BJ (cell line): ENCODE measurements around the gene STAC. TPM values are rescaled to one million over a fixed set of nuclear protein-coding genes. Genes with fewer than 3 reads are reported as not detected.

Source experiments
- CTCF ChIA-PET: fragments of 350-600 bp; formaldehyde crosslinking; extraction: SDS; loops from one replicate; lab custom pipeline; 2021; ENCODE audit warnings: antibody characterized with exemption, inconsistent platforms; lab: Yijun Ruan, JAX
- POLR2A ChIA-PET: fragments of 300-600 bp; sonication (Branson Sonifier 250); formaldehyde crosslinking; extraction: SDS; loops from one replicate; lab custom pipeline; 2021; ENCODE audit warnings: antibody characterized with exemption; lab: Charles Lee
- DNase-seq: peaks from one replicate; pipeline ENCODE4 v3.0.0-alpha.2; 2011; ENCODE audit warnings: low read depth
- H3K27me3 ChIP-seq: 2 replicates; pipeline ENCODE4 v1.6.0; 2011; ENCODE audit warnings: low read length; ENCODE audit not compliant: control insufficient read depth, insufficient read depth
- H3K36me3 ChIP-seq: 2 replicates; pipeline ENCODE4 v1.5.1; 2011; ENCODE audit warnings: low read length; ENCODE audit not compliant: control insufficient read depth, insufficient read depth
- H3K4me3 ChIP-seq: 2 replicates; pipeline ENCODE4 v1.5.1; 2011; ENCODE audit warnings: low read depth, mild to moderate bottlenecking, control low read depth, low read length
- CTCF ChIP-seq: IDR thresholded peaks from 2 replicates; pipeline ENCODE4 v1.5.1; 2011; ENCODE audit warnings: low read depth, mild to moderate bottlenecking, control low read depth, inconsistent platforms, low read length, moderate library complexity; ENCODE audit not compliant: insufficient read depth
- polyA plus RNA-seq: library from polyadenylated mRNA; depleted of rRNA; stranded (reverse); fragments of >200 nt; gene quantifications from 2 replicates; pipeline ENCODE4 v1.2.3, GENCODE V29; 2011

STAC gene
- polyA plus RNA-seq, 1 experiment, result 42.0 TPM

GRCh38 chr3:36408146-36408545 is 27.8 kb downstream of the STAC start:
- H3K27me3 ChIP-seq, result no peaks in the 10 kb centered on the region
- peak; percentile 13; the same call in 1 of the 2 replicates for TF ChIP-seq CTCF
- ChIA-PET POLR2A (no interaction called here), CTCF (interaction anchor here (0.5 kb wide), 1 partner anchor 10 kb away, joined by 3 read pairs; no protein-coding TSS in a partner anchor)
- peaks cover 2% of the 10 kb centered on the region; the same call in 1 of the 2 replicates for H3K36me3 ChIP-seq
- no peak overlapping the region for H3K4me3 ChIP-seq
- no peak for DNase-seq

- ChIA-PET CTCF (interaction anchor here (0.6 to 1.4 kb wide), 3 partner anchors 9 to 262 kb away, joined by 3 to 4 read pairs (median 4); no protein-coding TSS in a partner anchor), POLR2A (no interaction called here)
- Histone ChIP-seq H3K36me3 (peaks cover 2% of the 10 kb centered on the region; the same call in 1 of the 2 replicates), H3K27me3 (no peaks in the 10 kb centered on the region), H3K4me3 (no peak overlapping the region)
- DNase-seq, result no peak
- no peak for TF ChIP-seq CTCF
These were observed 29.6 kb downstream of the STAC start for GRCh38 chr3:36409862-36410261.

GRCh38 chr3:36411587-36411986 is 31.3 kb downstream of the STAC start:
- CTCF ChIA-PET, result interaction anchor here (0.7 kb wide), 1 partner anchor 14 kb away, joined by 3 read pairs; no protein-coding TSS in a partner anchor
- POLR2A ChIA-PET, result no interaction called here
- no peak for TF ChIP-seq CTCF
- H3K4me3 ChIP-seq, result no peak overlapping the region
- no peaks in the 10 kb centered on the region for H3K27me3 ChIP-seq
- H3K36me3 ChIP-seq, result no peaks in the 10 kb centered on the region; the same call in 1 of the 2 replicates
- DNase-seq, result no peak

- Histone ChIP-seq H3K36me3 (no peaks in the 10 kb centered on the region), H3K27me3 (no peaks in the 10 kb centered on the region), H3K4me3 (no peak overlapping the region)
- POLR2A ChIA-PET, result no interaction called here
- no peak for TF ChIP-seq CTCF
- CTCF ChIA-PET, result no interaction called here
- no peak for DNase-seq
These were observed 36.3 kb downstream of the STAC start for GRCh38 chr3:36416599-36416998.

- POLR2A ChIA-PET, result no interaction called here
- no peak for TF ChIP-seq CTCF
These were observed 36.9 kb downstream of the STAC start for GRCh38 chr3:36417237-36417636.

More at GRCh38 chr3:36417237-36417636, 36.9 kb downstream of the STAC start:
- Histone ChIP-seq H3K27me3 (no peaks in the 10 kb centered on the region), H3K36me3 (no peaks in the 10 kb centered on the region), H3K4me3 (no peak overlapping the region)
- no peak for DNase-seq
- CTCF ChIA-PET, result no interaction called here
